SK-N-MC (cell line): Measurements from ENCODE around the gene FIGLA.

Source experiments
- DNase-seq: peaks from one replicate; pipeline ENCODE4 v3.0.0-alpha.2; 2011; ENCODE audit warnings: low read depth, low spot score
- H3K27ac ChIP-seq: fragments of 200-600 bp; sonication (generic); 2 replicates; pipeline ENCODE4 v1.5.1; 2016; ENCODE audit warnings: mixed run types
- H3K36me3 ChIP-seq: fragments of 200-600 bp; sonication (generic); 2 replicates; pipeline ENCODE4 v1.6.1; 2017; ENCODE audit warnings: antibody characterized with exemption, low read length, mixed read lengths; ENCODE audit not compliant: insufficient read depth
- H3K4me3 ChIP-seq: fragments of 200-600 bp; sonication (generic); 2 replicates; pipeline ENCODE4 v1.5.1; 2016
- H3K9ac ChIP-seq: fragments of 200-600 bp; sonication (generic); 2 replicates; pipeline ENCODE4 v1.8.0; 2017; ENCODE audit warnings: mixed run types, mixed read lengths; ENCODE audit not compliant: insufficient read length
- H3K9me3 ChIP-seq: fragments of 200-600 bp; sonication (generic); 2 replicates; pipeline ENCODE4 v1.6.1; 2017; ENCODE audit warnings: low read depth, mild to moderate bottlenecking, antibody characterized with exemption, low read length, moderate library complexity, mixed read lengths
- EZH2 ChIP-seq: fragments of 200-600 bp; sonication (generic); IDR thresholded peaks from one replicate; pipeline ENCODE4 v1.6.1; 2017; ENCODE audit warnings: antibody characterized with exemption
- FOXP2 ChIP-seq: optimal IDR thresholded peaks from 2 replicates; pipeline ENCODE3; 2011; ENCODE audit warnings: mild to moderate bottlenecking, moderate library complexity; ENCODE audit not compliant: insufficient read depth; ENCODE audit errors: extremely low read length, control extremely low read depth
- POLR2AphosphoS5 ChIP-seq: IDR thresholded peaks from 2 replicates; pipeline ENCODE4 v1.6.1; 2012; ENCODE audit warnings: mild to moderate bottlenecking, low read depth, low read length, borderline replicate concordance

The FIGLA gene

GRCh38 chr2:70820499-70820898 lies 30.1 kb upstream of the FIGLA start, which contains the start of gene CLEC4F:
TSS of gene CLEC4F (minus strand) at chr2:70820599. CDS start at chr2:70820523, 76 bp downstream.
- Histone ChIP-seq H3K27ac (no peak within 1 kb of the TSS), H3K9ac (no peak within 1 kb of the TSS), H3K9me3 (no peaks in the 10 kb centered on the region), H3K4me3 (no peak within 1 kb of the TSS), H3K36me3 (no peaks in the 10 kb centered on the region)
- TF ChIP-seq FOXP2 (no peak), EZH2 (no peak)
- no peak for DNase-seq

GRCh38 chr2:70817284-70817954 lies 27.0 kb upstream of the FIGLA start:
- TF ChIP-seq EZH2 (no peak), POLR2AphosphoS5 (no peak), FOXP2 (no peak)
- DNase-seq: no peak
- H3K4me3 ChIP-seq: no peak overlapping the region
- no peaks in the 10 kb centered on the region for H3K9me3 ChIP-seq
- H3K27ac ChIP-seq: no peak overlapping the region
- H3K36me3 ChIP-seq: no peaks in the 10 kb centered on the region
- H3K9ac ChIP-seq: no peak overlapping the region

- Histone ChIP-seq H3K9ac (no peak overlapping the region), H3K36me3 (no peaks in the 10 kb centered on the region), H3K27ac (no peak overlapping the region), H3K9me3 (no peaks in the 10 kb centered on the region), H3K4me3 (no peak overlapping the region)
- no peak for DNase-seq
- no peak for TF ChIP-seq EZH2
- no peak for TF ChIP-seq POLR2AphosphoS5
- TF ChIP-seq FOXP2: no peak
Observed at GRCh38 chr2:70816726-70817125, 26.3 kb upstream of the FIGLA start.

GRCh38 chr2:70808983-70809958 lies 18.8 kb upstream of the FIGLA start:
- H3K27ac ChIP-seq: no peak overlapping the region
- DNase-seq: no peak
- no peak overlapping the region for H3K9ac ChIP-seq
- no peak overlapping the region for H3K4me3 ChIP-seq
- no peak for TF ChIP-seq EZH2
- no peak for TF ChIP-seq POLR2AphosphoS5
- TF ChIP-seq FOXP2: no peak
- H3K9me3 ChIP-seq: no peaks in the 10 kb centered on the region
- H3K36me3 ChIP-seq: no peaks in the 10 kb centered on the region

GRCh38 chr2:70807828-70808118 lies 17.3 kb upstream of the FIGLA start:
- Histone ChIP-seq H3K27ac (no peak overlapping the region), H3K4me3 (no peak overlapping the region), H3K9ac (no peak overlapping the region), H3K9me3 (no peaks in the 10 kb centered on the region), H3K36me3 (no peaks in the 10 kb centered on the region)
- TF ChIP-seq POLR2AphosphoS5 (no peak), EZH2 (no peak), FOXP2 (no peak)
- DNase-seq: no peak

- H3K36me3 ChIP-seq: no peaks in the 10 kb centered on the region
- DNase-seq: no peak
- H3K9me3 ChIP-seq: no peaks in the 10 kb centered on the region
- no peak overlapping the region for H3K4me3 ChIP-seq
- no peak overlapping the region for H3K9ac ChIP-seq
- H3K27ac ChIP-seq: no peak overlapping the region
- TF ChIP-seq EZH2: no peak
- TF ChIP-seq POLR2AphosphoS5: no peak
Observed at GRCh38 chr2:70807102-70807827, 16.8 kb upstream of the FIGLA start.

GRCh38 chr2:70806620-70807019 lies 16.2 kb upstream of the FIGLA start:
- no peak for DNase-seq
- no peak overlapping the region for H3K27ac ChIP-seq
- TF ChIP-seq POLR2AphosphoS5: no peak
- TF ChIP-seq FOXP2: no peak
- TF ChIP-seq EZH2: no peak
- no peak overlapping the region for H3K4me3 ChIP-seq
- H3K36me3 ChIP-seq: no peaks in the 10 kb centered on the region
- no peaks in the 10 kb centered on the region for H3K9me3 ChIP-seq
- H3K9ac ChIP-seq: no peak overlapping the region

GRCh38 chr2:70806013-70806412 lies 15.6 kb upstream of the FIGLA start:
- H3K4me3 ChIP-seq: no peak overlapping the region
- no peak for DNase-seq
- TF ChIP-seq FOXP2: no peak
- TF ChIP-seq EZH2: no peak
- TF ChIP-seq POLR2AphosphoS5: no peak

More at GRCh38 chr2:70806013-70806412, 15.6 kb upstream of the FIGLA start:
- no peaks in the 10 kb centered on the region for H3K36me3 ChIP-seq
- H3K27ac ChIP-seq: no peak overlapping the region
- H3K9ac ChIP-seq: no peak overlapping the region
- no peaks in the 10 kb centered on the region for H3K9me3 ChIP-seq
